Measurements from ENCODE around the gene TWNK. TPM values are rescaled to one million over a fixed set of nuclear protein-coding genes. Genes with fewer than 3 reads are reported as not detected.
A peak's percentile ranks its signal among the peaks of the same experiment; 100 is the strongest.

Gene TWNK
- total and polyA plus RNA-seq, 10 donors = 5.6 to 9.9 (median 8.2) TPM

GRCh38 chr10:101018600-101019439 lies 31.5 kb downstream of the TWNK start:
- no peaks in the 10 kb centered on the region for H3K36me3 ChIP-seq
- TF ChIP-seq POLR2AphosphoS5 (IDR thresholded peaks at IDR 0.05) (peak in 1 of 3 donors; percentile 43), CTCF (IDR thresholded peaks at IDR 0.05 in 8 of 11, conservative IDR thresholded peaks at IDR 0.05 in 3 of 11) (peak in 10 of 11 experiments; percentile 36 to 84 (median 70)), POLR2A (IDR thresholded peaks at IDR 0.05) (no peak)
- intact Hi-C loops (cut with DNase I; ENCODE audit: low total_unique reads) = no loop called here
- no peak overlapping the region for H3K27ac ChIP-seq
- peak; percentile 86 for DNase-seq
- WGBS, 5 donors = 18 to 31% (median 22%) methylated on average over 25 to 45 of the region's 45 CpGs
- H3K9me3 ChIP-seq = no peaks in the 10 kb centered on the region
- peaks cover 0 to 38% (median 6%) of the 10 kb centered on the region in 7 donors for H3K27me3 ChIP-seq (replicated peaks in 1 of 7)
- H3K4me3 ChIP-seq = peak overlapping the region in 1 of 8 donors; percentile 35
- peaks cover 8 to 43% (median 19%) of the 10 kb centered on the region in 6 donors for H3K4me1 ChIP-seq

GRCh38 chr10:101019440-101019703 lies 32.0 kb downstream of the TWNK start:
- WGBS, 5 donors = 31 to 36% (median 33%) methylated on average over 2 of the region's 2 CpGs
- intact Hi-C loops (cut with DNase I; ENCODE audit: low total_unique reads) = no loop called here
- Histone ChIP-seq H3K4me1 (peaks cover 8 to 37% (median 17%) of the 10 kb centered on the region in 6 donors), H3K36me3 (no peaks in the 10 kb centered on the region), H3K9me3 (no peaks in the 10 kb centered on the region), H3K27me3 (replicated peaks in 1 of 7) (peaks cover 0 to 38% (median 6%) of the 10 kb centered on the region in 7 donors), H3K4me3 (no peak overlapping the region), H3K27ac (no peak overlapping the region)
- no peak for DNase-seq
- TF ChIP-seq POLR2AphosphoS5 (IDR thresholded peaks at IDR 0.05) = no peak
- TF ChIP-seq POLR2A (IDR thresholded peaks at IDR 0.05) = no peak
- TF ChIP-seq CTCF (IDR thresholded peaks at IDR 0.05 in 8 of 11, conservative IDR thresholded peaks at IDR 0.05 in 3 of 11) = no peak

- intact Hi-C loops (cut with DNase I; ENCODE audit: low total_unique reads) = no loop called here
- Histone ChIP-seq H3K4me3 (no peak overlapping the region), H3K4me1 (peaks cover 8 to 31% (median 16%) of the 10 kb centered on the region in 6 donors), H3K27me3 (replicated peaks in 1 of 7) (peaks cover 0 to 36% (median 6%) of the 10 kb centered on the region in 7 donors), H3K9me3 (no peaks in the 10 kb centered on the region), H3K27ac (no peak overlapping the region), H3K36me3 (no peaks in the 10 kb centered on the region)
- DNase-seq = no peak
- TF ChIP-seq POLR2A (IDR thresholded peaks at IDR 0.05) = no peak
- no peak for TF ChIP-seq POLR2AphosphoS5 (IDR thresholded peaks at IDR 0.05)
- no peak for TF ChIP-seq CTCF (IDR thresholded peaks at IDR 0.05 in 8 of 11, conservative IDR thresholded peaks at IDR 0.05 in 3 of 11)
- WGBS, 5 donors = 63 to 82% (median 70%) methylated on average over 10 of the region's 10 CpGs
Observed at GRCh38 chr10:101020427-101021075, 33.2 kb downstream of the TWNK start.

GRCh38 chr10:101021239-101021638 lies 33.9 kb downstream of the TWNK start:
- no peak overlapping the region for H3K4me3 ChIP-seq
- no peak for TF ChIP-seq POLR2A (IDR thresholded peaks at IDR 0.05)
- no peak for TF ChIP-seq POLR2AphosphoS5 (IDR thresholded peaks at IDR 0.05)
- no peak for TF ChIP-seq CTCF (IDR thresholded peaks at IDR 0.05 in 8 of 11, conservative IDR thresholded peaks at IDR 0.05 in 3 of 11)
- WGBS, 5 donors = 84 to 99% (median 87%) methylated on average over 4 of the region's 4 CpGs
- H3K27ac ChIP-seq = no peak overlapping the region
- H3K4me1 ChIP-seq = peaks cover 8 to 31% (median 16%) of the 10 kb centered on the region in 6 donors
- H3K27me3 ChIP-seq (replicated peaks in 1 of 7) = peaks cover 0 to 29% (median 6%) of the 10 kb centered on the region in 7 donors
- no peak for DNase-seq
- intact Hi-C loops (cut with DNase I; ENCODE audit: low total_unique reads) = no loop called here
- H3K36me3 ChIP-seq = no peaks in the 10 kb centered on the region
- no peaks in the 10 kb centered on the region for H3K9me3 ChIP-seq
